GM19452 (cell line): Measurements from ENCODE around the gene SLC1A3.

Experiments
- ATAC-seq: cut with Tn5 transposase; IDR thresholded peaks from one replicate; pipeline ENCODE4 v1.9.1; 2021; ENCODE audit not compliant: unreplicated experiment

The SLC1A3 gene

DNA sequence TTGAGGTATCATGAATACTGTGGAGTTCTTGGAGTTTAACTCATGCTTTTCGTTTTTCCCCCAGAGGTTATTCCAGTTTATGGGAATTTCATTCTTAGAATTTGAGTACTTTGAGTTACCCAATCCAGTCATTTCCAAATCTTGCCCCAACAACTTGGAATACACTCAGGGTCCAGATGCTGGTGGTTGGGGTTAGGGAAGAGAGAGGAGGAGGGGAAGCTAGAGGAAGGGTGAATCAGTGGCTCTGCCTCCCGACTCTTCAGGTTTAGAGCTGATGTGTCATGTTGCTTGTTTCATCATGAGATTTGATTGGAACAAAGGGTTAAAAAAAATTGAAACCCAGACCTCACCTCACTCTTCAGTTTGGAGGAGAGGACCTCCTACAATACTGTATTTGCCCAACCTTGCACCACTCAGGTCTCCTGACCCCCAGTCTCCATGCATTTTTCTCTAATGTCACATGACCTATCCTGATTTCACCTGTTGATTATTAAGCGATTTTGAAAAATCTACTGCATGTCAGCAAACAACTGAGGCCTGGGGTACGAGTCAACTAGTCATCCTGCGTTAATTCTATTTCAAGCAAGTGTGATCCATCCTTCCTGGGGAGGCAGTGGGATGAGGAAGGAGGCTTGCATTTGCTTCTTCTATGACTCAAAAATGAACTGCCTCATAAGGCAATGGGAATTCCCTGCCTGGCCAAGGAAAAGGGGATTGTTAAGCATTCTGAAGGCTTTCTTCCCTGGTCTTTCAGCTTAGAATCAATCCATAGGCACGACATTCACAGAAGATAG lies 6.2 kb upstream of the SLC1A3 start:
- ATAC-seq = no peak

DNA sequence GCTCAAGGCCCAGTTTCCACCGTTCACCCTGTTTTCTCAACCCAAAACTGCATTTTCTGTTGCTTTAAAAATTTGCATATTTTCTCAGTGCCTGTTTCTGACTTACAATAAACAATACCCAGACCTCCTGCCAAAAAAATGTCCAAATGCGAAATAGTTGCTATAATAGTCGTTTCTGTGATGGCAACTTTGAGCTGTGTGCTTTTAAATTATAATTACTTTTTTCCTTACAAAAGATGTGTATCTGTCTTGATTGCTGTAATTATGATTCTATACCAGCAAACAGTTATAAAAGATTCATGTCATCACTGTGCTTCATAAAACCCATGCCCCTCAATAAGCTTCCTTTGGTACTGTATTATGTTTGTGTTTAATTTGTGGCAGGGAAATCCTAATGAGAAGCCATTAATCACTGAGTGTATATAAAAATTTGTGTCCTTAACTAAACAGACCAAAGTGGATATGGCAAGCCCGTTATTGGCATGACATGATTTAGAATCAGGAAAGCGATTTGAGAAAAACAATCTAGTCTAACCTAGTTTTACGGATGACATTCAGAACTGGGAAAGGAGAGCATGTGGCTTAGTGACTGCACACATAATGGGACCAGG lies 5.4 kb upstream of the SLC1A3 start:
- no peak for ATAC-seq

GRCh38 chr5:36602704-36603321 lies 3.6 kb upstream of the SLC1A3 start:
- no peak for ATAC-seq

- ATAC-seq = no peak
These were observed 1.2 kb upstream of the SLC1A3 start for GRCh38 chr5:36605241-36605640.

DNA sequence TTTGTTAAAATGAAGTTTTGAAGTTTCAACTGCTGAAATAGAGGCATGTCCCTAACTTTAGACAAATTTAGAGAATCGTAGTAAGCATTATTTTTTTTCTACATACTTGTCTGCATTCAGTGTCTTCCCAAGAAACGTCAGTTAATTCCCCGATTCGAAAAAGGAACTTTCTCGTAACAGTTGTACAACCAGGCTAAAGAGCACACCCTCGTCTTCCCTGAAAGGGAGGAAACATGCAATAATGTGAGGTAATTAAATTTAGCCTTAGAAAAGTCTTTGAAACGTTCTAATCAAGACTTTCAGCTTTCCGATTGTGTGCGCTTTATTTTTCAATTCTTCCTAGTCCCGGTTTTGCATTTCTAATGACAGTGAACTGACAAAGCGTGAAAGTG lies 374 bp upstream of the SLC1A3 start:
- no peak for ATAC-seq

DNA sequence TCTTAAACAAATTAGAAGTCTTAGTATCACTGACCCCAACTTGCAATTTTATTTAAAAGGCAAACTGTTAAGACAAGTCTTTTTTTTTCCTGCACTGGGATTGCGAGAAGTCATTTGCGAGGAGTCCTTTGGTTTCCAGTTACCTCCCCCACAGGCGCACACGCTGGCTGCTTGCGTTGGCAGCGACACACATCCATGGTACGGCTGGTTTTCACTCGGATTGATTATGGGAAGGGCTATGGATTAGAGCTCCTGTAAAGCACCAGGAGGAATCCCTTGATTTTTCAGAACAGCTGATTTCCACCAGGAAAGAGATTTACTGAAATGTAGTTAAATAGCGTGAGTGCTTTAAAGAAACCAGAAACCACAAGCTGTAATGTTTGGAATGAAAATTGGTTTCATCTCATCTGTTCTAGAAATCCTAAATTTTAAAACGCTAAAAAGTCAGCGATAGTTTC lies 737 bp downstream of the SLC1A3 start:
- no peak for ATAC-seq

GRCh38 chr5:36607838-36608783 lies 1.7 kb downstream of the SLC1A3 start:
- no peak for ATAC-seq

- ATAC-seq = no peak
These were observed 4.2 kb downstream of the SLC1A3 start for GRCh38 chr5:36610621-36611020.

DNA sequence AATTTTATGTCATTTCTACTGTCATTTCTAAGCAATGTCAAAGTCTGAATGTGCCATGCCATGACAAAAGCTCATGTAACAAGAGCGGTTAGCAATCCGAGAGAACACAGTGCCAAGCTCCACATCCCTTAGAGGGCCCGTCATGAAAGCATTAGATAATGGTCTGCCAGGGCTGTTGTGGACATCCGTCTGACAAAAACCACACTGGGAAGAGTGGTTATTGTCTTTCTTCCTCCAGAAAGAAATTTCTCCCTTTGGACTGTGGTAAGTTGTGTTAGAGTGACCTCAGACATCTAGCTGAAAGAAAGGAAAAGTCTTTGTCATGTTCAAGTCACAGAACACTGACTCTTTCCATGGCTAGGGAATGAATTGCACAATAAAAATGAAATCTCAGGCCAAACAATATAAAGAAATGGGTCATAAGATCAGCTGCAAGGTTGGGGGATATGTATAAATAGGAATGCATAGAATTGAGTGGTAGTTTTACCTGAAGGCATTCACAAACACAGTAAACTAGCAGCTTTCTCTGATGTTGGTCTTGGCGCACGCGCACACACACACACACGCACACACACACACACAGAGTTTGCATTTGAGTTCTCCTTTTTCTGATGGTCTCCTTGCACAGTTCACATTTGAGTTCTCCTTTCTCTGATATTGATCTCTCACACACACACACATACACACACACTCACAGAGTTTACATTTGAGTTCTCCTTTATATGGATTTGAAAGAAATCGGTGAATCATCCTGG lies 5.3 kb downstream of the SLC1A3 start:
- no peak for ATAC-seq

DNA sequence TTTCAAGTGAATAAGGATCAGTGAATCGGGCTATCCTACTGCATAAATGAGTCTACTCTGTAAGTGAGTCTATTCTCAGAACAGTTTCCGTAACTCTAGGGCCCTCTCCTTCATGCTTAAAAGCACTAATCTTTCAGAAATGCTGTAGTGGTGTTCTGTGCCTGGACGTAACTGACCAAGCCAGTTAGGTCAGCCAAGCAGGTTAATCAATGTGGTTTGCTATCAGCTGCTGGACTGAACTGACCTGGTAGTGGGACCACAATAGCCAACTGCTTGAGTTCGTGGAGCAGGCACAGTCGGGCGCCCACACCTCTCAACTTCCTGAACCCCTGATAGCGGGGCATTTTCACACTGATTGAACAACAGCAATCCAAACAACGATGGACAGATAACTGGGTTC lies 6.8 kb downstream of the SLC1A3 start:
- ATAC-seq = no peak

GRCh38 chr5:36613771-36614656 lies 7.6 kb downstream of the SLC1A3 start:
- no peak for ATAC-seq

DNA sequence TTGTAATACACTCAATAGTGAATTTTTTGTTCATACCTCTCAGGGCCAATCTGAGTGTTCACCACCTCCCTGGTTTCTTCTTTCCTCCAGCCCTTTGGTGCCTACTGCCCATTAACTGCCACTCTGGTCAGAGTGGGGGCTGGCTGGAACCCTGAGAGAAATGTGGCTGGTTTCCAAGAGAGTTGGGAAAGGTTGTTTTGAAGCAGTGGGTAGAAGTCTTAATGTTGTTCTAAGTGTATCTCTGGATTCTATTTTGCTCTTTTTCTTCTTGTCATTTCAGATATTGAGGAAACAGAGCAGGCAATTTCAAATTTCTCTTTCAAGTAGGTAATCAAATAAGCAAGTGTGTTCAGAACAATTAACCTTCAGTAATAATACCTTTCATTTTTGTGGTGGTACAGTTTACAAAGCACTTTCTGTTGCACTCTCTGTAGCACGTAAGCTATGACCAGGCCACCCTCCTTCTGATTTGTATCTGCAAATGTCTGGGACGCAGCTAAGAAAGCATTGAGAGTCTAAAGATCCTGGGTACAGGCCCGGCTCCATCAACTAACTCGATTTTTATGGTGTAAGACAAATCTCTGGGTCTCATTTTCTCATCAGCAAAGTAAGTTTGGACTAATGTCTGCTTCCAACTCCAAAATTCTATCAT lies 8.4 kb downstream of the SLC1A3 start:
- no peak for ATAC-seq

- no peak for ATAC-seq
These were observed 12.7 kb downstream of the SLC1A3 start for GRCh38 chr5:36619012-36619635.

GRCh38 chr5:36621985-36622384 lies 15.6 kb downstream of the SLC1A3 start:
- ATAC-seq = no peak

DNA sequence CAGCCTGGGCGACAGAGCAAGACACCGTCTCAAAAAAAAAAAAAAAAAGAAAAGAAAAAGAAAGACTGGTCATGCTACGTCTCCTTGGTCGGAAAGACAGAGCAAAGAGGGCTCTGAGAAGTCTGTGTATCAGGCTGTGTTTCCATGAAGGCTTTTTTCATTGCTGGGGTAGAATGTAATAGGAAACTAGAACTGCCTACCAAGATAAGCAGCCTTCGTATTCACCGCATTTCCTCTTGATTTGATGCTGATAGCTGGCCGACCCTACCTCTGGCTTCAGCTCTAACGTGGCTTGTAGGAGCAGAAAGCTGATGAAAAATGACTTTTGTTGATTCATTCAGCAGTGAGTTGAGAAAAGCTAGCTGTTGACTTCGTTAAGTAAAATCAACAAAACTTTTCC lies 17.4 kb downstream of the SLC1A3 start:
- no peak for ATAC-seq

- ATAC-seq = no peak
These were observed 17.9 kb downstream of the SLC1A3 start for GRCh38 chr5:36624277-36624676.

- ATAC-seq = no peak
These were observed 22.3 kb downstream of the SLC1A3 start for GRCh38 chr5:36628695-36629094.

DNA sequence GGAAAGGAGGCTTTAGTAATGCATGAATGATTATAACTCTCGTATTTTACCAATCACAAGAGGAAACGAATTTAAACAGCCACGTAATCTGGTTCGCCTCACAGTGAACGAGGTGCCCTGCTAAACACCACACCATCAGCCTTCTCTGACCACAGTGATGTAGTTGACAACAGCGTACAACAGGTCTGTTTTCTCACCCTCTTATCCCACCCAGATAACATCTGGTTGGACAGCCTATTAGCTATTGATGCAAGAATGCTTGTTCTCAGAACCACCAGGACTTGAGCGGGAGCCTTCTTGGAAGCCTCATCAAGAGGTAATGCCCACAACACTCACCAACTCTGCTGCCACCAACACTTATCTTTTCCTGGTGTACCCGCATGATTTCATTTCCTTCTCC lies 23.3 kb downstream of the SLC1A3 start:
- no peak for ATAC-seq
